Esophagus (tissue), 2 donors: ENCODE measurements around the gene SF3A2. TPM values are rescaled to one million over a fixed set of nuclear protein-coding genes. Genes with fewer than 3 reads are reported as not detected.

Experiments used
- H3K27ac ChIP-seq, 2 donors: one replicate each; pipeline ENCODE4 v1.5.1; 2013; ENCODE audit warnings: low read depth in 2 of 2, mild to moderate bottlenecking in 2 of 2, inconsistent platforms in 1 of 2, low read length in 1 of 2, moderate library complexity in 1 of 2
- H3K27me3 ChIP-seq, 2 donors: one replicate each; pipeline ENCODE4 v1.6.1; 2013; ENCODE audit warnings: low read length in 2 of 2, control low read depth in 1 of 2, mild to moderate bottlenecking in 1 of 2; ENCODE audit not compliant: insufficient read depth in 2 of 2, control insufficient read depth in 1 of 2
- H3K36me3 ChIP-seq, 2 donors: one replicate each; pipeline ENCODE4 v1.6.1; 2013; ENCODE audit warnings: low read length in 1 of 2; ENCODE audit not compliant: control insufficient read depth in 2 of 2, insufficient read depth in 2 of 2
- H3K4me1 ChIP-seq, 2 donors: one replicate each; pipeline ENCODE4 v1.6.1; 2013; ENCODE audit warnings: low read length in 1 of 2; ENCODE audit not compliant: control insufficient read depth in 2 of 2, insufficient read depth in 2 of 2
- H3K4me3 ChIP-seq, 2 donors: one replicate each; pipeline ENCODE4 v1.5.1; 2013; ENCODE audit warnings: low read length in 2 of 2, mild to moderate bottlenecking in 2 of 2, low read depth in 1 of 2, moderate library complexity in 1 of 2
- H3K9me3 ChIP-seq, 2 donors: one replicate each; pipeline ENCODE4 v1.6.1; 2013; ENCODE audit warnings: mild to moderate bottlenecking in 2 of 2, low read depth in 1 of 2, low read length in 1 of 2, moderate library complexity in 1 of 2; ENCODE audit not compliant: control insufficient read depth in 2 of 2, insufficient read depth in 1 of 2
- WGBS, 2 donors: extraction: QIAGEN DNeasy Blood & Tissue Kit; methylation state at CpG; one replicate each; pipeline ENCODE4 v1.1.7; 2013; 5-methylcytosine and 5-hydroxymethylcytosine counted together
- polyA plus RNA-seq, 2 donors: library from polyadenylated mRNA; stranded (reverse); fragments of 200-250 nt; gene quantifications; one replicate each; pipeline ENCODE4 v1.2.3, GENCODE V29; 2013
- donor health status: healthy with polysubstance abuse.
- donor health status: Bipolar disorder and iron deficiency.

Gene SF3A2
- polyA plus RNA-seq, 2 donors, result 38.2 to 55.3 TPM

- H3K27me3 ChIP-seq, result no peaks in the 10 kb centered on the region
- peak overlapping the region; percentile 97 to 99 for H3K4me3 ChIP-seq
- peak overlapping the region; percentile 98 to 99 for H3K27ac ChIP-seq
- H3K4me1 ChIP-seq, result peaks cover 6 to 23% of the 10 kb centered on the region in 2 donors
- H3K9me3 ChIP-seq, result no peaks in the 10 kb centered on the region
- WGBS, 2 donors, result 0% methylated on average over 50 to 88 of the region's 88 CpGs
- H3K36me3 ChIP-seq, result peaks cover 5 to 19% of the 10 kb centered on the region in 2 donors
These were observed 34.0 kb downstream of the SF3A2 start for GRCh38 chr19:2270423-2271233.

GRCh38 chr19:2271234-2272103, 34.8 kb downstream of the SF3A2 start:
- 21 to 24% methylated on average over 38 to 43 of the region's 43 CpGs for WGBS, 2 donors
- peaks cover 6 to 31% of the 10 kb centered on the region in 2 donors for H3K4me1 ChIP-seq

GRCh38 chr19:2273356-2274184, 36.9 kb downstream of the SF3A2 start:
- H3K27ac ChIP-seq, result peak overlapping the region; percentile 77
- H3K4me1 ChIP-seq, result peaks cover 5 to 30% of the 10 kb centered on the region in 2 donors
- WGBS, 2 donors, result 12 to 14% methylated on average over 32 to 45 of the region's 45 CpGs
- no peaks in the 10 kb centered on the region for H3K9me3 ChIP-seq
- H3K27me3 ChIP-seq, result no peaks in the 10 kb centered on the region
- peak overlapping the region in 1 of 2 donors; percentile 8 for H3K4me3 ChIP-seq
- peaks cover 5 to 23% of the 10 kb centered on the region in 2 donors for H3K36me3 ChIP-seq

More at GRCh38 chr19:2271234-2272103, 34.8 kb downstream of the SF3A2 start:
- Histone ChIP-seq H3K36me3 (peaks cover 5 to 23% of the 10 kb centered on the region in 2 donors), H3K27me3 (no peaks in the 10 kb centered on the region), H3K27ac (peak overlapping the region; percentile 98 to 99), H3K9me3 (no peaks in the 10 kb centered on the region), H3K4me3 (peak overlapping the region; percentile 97 to 99)

- H3K36me3 ChIP-seq, result peaks cover 5 to 23% of the 10 kb centered on the region in 2 donors
- H3K27ac ChIP-seq, result peak overlapping the region; percentile 6 to 77
- peaks cover 5 to 30% of the 10 kb centered on the region in 2 donors for H3K4me1 ChIP-seq
- WGBS, 2 donors, result 81 to 88% methylated on average over 9 of the region's 9 CpGs
- no peaks in the 10 kb centered on the region for H3K27me3 ChIP-seq
- no peak overlapping the region for H3K4me3 ChIP-seq
- H3K9me3 ChIP-seq, result no peaks in the 10 kb centered on the region
These were observed 37.6 kb downstream of the SF3A2 start for GRCh38 chr19:2274185-2274711.

GRCh38 chr19:2274931-2275535, 38.4 kb downstream of the SF3A2 start:
- peaks cover 5 to 30% of the 10 kb centered on the region in 2 donors for H3K4me1 ChIP-seq
- no peaks in the 10 kb centered on the region for H3K9me3 ChIP-seq
- peak overlapping the region in 1 of 2 donors; percentile 13 for H3K27ac ChIP-seq
- WGBS, 2 donors, result 54 to 58% methylated on average over 14 to 16 of the region's 16 CpGs
- peaks cover 5 to 23% of the 10 kb centered on the region in 2 donors for H3K36me3 ChIP-seq
- no peaks in the 10 kb centered on the region for H3K27me3 ChIP-seq
- H3K4me3 ChIP-seq, result no peak overlapping the region

GRCh38 chr19:2275588-2276428, 39.2 kb downstream of the SF3A2 start:
- peak overlapping the region; percentile 13 to 56 for H3K27ac ChIP-seq
- H3K9me3 ChIP-seq, result no peaks in the 10 kb centered on the region
- peaks cover 5 to 30% of the 10 kb centered on the region in 2 donors for H3K4me1 ChIP-seq
- H3K4me3 ChIP-seq, result no peak overlapping the region
- peaks cover 5 to 23% of the 10 kb centered on the region in 2 donors for H3K36me3 ChIP-seq
- H3K27me3 ChIP-seq, result no peaks in the 10 kb centered on the region
- WGBS, 2 donors, result 49 to 56% methylated on average over 64 to 74 of the region's 74 CpGs

GRCh38 chr19:2276429-2276986, 39.9 kb downstream of the SF3A2 start:
- no peaks in the 10 kb centered on the region for H3K27me3 ChIP-seq
- peaks cover 5 to 30% of the 10 kb centered on the region in 2 donors for H3K4me1 ChIP-seq
- no peaks in the 10 kb centered on the region for H3K9me3 ChIP-seq
- WGBS, 2 donors, result 85 to 93% methylated on average over 28 of the region's 28 CpGs
- no peak overlapping the region for H3K4me3 ChIP-seq
- peaks cover 5 to 23% of the 10 kb centered on the region in 2 donors for H3K36me3 ChIP-seq
- H3K27ac ChIP-seq, result peak overlapping the region; percentile 3 to 56

- Histone ChIP-seq H3K4me1 (peaks cover 5 to 28% of the 10 kb centered on the region in 2 donors), H3K36me3 (peaks cover 5 to 18% of the 10 kb centered on the region in 2 donors), H3K27ac (no peak overlapping the region), H3K4me3 (no peak overlapping the region), H3K27me3 (no peaks in the 10 kb centered on the region), H3K9me3 (no peaks in the 10 kb centered on the region)
- 80% methylated on average over 9 of the region's 9 CpGs for WGBS, 2 donors
These were observed 40.5 kb downstream of the SF3A2 start for GRCh38 chr19:2277138-2277537.
